Epithelial cell of esophagus (primary cell): ENCODE results near the gene CD74.
"Not testable (repeated sequence)": the region's sequence is repeated elsewhere in the genome, so short reads cannot be mapped to it uniquely, and the experiment has no call there.

Source experiments
- DNase-seq: peaks from one replicate; pipeline ENCODE4 v3.0.0; 2010; ENCODE audit warnings: low read depth
- H3K4me3 ChIP-seq: 2 replicates; pipeline ENCODE4 v1.5.1; 2011; ENCODE audit warnings: mild to moderate bottlenecking, low read length, control low read depth
- CTCF ChIP-seq: IDR thresholded peaks from 2 replicates; pipeline ENCODE4 v1.5.1; 2011; ENCODE audit warnings: low read depth, mild to moderate bottlenecking, low read length, control low read depth, inconsistent platforms; ENCODE audit not compliant: insufficient read depth; ENCODE audit errors: missing control alignments

CD74 gene

GRCh38 chr5:150454492-150455229 lies 42.0 kb upstream of the CD74 start:
- no peak overlapping the region for H3K4me3 ChIP-seq
- no peak for TF ChIP-seq CTCF
- no peak for DNase-seq

GRCh38 chr5:150454027-150454426 lies 41.3 kb upstream of the CD74 start:
- H3K4me3 ChIP-seq, DNase-seq: not testable (repeated sequence)

GRCh38 chr5:150452914-150453313 lies 40.2 kb upstream of the CD74 start:
- TF ChIP-seq CTCF, result no peak
- no peak overlapping the region for H3K4me3 ChIP-seq
- no peak for DNase-seq

GRCh38 chr5:150451594-150451993 lies 38.9 kb upstream of the CD74 start:
- H3K4me3 ChIP-seq, result no peak overlapping the region
- no peak for TF ChIP-seq CTCF
- DNase-seq, result no peak

GRCh38 chr5:150449517-150450339 lies 37.0 kb upstream of the CD74 start, which contains the start of gene RPS14:
Gene RPS14, minus strand, starts transcription at chr5:150449739. Its CDS starts 2,006 bp downstream, at chr5:150447733.
- H3K4me3 ChIP-seq, result peak within 1 kb of the TSS; percentile 99
- peak; percentile 90 for TF ChIP-seq CTCF
- peak; percentile 96 for DNase-seq

- no peak for DNase-seq
- TF ChIP-seq CTCF, result no peak
- peak overlapping the region; percentile 99 for H3K4me3 ChIP-seq
Measured at GRCh38 chr5:150448952-150449516, 36.3 kb upstream of the CD74 start.

- peak overlapping the region; percentile 99 for H3K4me3 ChIP-seq
- no peak for DNase-seq
- no peak for TF ChIP-seq CTCF
Measured at GRCh38 chr5:150448334-150448733, 35.6 kb upstream of the CD74 start.
